GM12801 (cell line): ENCODE measurements around the gene PLEKHA4.

Experiments used
- TF ChIP-seq, protein P1 (sequence below): IDR thresholded peaks from one replicate; pipeline ENCODE4 v1.5.1; 2011; ENCODE audit warnings: control low read depth; ENCODE audit not compliant: insufficient read length; ENCODE audit errors: extremely low read depth

Gene PLEKHA4

DNA sequence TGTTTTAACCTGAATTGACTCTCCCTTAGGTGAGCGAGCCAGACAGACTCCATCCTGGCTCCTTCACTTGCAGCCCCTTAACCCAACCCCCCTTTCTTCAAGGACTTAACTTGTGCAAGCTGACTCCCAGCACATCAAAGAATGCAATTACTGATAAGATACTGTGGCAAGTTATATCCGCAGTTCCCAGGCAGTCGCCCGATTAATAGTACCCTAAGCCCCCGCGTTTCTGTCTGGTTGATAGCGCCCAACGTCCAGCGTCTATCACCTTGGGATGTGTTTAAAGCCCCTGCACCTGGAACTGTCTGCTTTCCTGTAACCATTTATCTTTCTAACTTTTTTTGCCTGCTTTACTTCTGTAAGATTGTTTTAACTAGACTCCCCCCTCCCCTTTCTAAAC is 38.3 kb downstream of the PLEKHA4 start:
- TF ChIP-seq, protein P1, sequence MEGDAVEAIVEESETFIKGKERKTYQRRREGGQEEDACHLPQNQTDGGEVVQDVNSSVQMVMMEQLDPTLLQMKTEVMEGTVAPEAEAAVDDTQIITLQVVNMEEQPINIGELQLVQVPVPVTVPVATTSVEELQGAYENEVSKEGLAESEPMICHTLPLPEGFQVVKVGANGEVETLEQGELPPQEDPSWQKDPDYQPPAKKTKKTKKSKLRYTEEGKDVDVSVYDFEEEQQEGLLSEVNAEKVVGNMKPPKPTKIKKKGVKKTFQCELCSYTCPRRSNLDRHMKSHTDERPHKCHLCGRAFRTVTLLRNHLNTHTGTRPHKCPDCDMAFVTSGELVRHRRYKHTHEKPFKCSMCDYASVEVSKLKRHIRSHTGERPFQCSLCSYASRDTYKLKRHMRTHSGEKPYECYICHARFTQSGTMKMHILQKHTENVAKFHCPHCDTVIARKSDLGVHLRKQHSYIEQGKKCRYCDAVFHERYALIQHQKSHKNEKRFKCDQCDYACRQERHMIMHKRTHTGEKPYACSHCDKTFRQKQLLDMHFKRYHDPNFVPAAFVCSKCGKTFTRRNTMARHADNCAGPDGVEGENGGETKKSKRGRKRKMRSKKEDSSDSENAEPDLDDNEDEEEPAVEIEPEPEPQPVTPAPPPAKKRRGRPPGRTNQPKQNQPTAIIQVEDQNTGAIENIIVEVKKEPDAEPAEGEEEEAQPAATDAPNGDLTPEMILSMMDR, result no peak

DNA sequence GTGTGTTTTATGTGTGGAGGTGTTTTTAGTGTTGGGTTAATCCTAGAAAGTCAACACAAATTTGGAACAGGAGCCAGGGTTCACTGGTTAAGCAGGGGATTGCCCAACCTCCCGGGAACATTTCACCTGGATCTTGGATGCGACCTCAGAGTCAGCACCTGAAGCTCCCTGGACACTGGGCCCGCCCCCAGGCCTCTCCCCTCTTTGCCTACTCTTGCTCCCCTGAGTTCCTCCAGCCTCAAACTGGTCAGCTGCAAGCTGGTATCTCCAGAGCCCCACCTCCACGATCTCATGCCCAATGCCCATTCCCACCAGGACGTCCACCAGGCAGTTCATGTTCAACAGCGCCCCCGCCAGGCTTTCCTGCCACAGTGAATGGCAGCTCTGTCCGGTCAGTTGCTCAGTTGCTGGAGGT is 41.8 kb downstream of the PLEKHA4 start:
- TF ChIP-seq, protein P1, result no peak

DNA sequence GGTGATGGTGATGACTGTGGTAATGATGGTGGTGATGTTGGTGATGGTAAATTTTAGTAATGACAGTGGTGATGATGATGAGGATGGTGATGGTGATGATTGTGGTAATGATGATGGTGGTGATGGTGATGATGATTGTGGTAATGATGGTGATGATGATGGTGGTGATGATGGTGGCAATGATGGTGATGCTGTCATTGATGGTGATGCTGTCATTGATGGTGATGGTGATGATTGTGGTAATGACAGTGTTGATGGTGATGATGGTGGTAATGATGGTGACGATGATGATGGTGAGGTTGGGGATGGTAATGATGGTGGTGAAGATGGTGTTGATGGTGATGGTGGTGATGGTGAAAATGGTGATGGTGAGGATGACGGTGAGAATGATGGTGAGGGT is 45.9 kb downstream of the PLEKHA4 start:
- TF ChIP-seq, protein P1, result no peak

DNA sequence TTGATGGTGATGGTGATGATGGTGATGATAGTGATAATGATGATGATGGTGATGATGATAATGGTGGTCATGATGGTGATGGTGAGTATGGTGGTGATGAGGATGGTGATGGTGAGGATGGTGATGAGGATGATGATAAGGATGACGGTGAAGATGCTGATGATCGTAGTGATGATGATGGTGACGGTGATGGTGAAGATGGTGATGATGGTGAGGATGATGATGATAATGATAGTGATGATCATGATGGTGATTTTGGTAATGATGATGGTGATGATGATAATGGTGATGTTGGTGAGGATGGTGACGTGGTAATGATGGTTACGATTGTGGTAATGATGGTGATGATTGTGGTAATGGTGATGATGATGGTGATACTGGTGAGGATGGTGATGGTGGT is 46.8 kb downstream of the PLEKHA4 start:
- TF ChIP-seq, protein P1, result no peak

DNA sequence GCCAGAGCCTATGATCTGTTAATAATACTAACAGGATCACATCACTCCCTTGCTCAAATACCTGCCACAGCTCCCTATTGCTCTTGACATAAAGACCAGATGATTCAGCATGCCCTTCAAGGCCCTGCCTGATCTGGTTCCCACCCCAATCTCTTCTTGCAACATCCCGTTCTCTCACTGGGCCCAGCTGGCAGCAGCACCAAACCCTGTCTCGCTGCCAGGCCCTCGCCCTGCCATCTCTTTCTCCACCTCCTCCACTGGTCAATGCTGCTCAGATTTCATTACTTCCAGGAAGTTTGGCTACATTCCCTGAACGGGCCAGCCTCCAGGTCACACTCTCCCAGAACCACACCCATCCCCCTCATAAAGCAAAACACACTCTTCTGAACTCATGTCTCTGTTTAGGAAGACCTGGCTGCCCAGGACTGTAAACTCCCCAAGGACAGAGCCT is 49.0 kb downstream of the PLEKHA4 start:
- TF ChIP-seq, protein P1, result no peak

DNA sequence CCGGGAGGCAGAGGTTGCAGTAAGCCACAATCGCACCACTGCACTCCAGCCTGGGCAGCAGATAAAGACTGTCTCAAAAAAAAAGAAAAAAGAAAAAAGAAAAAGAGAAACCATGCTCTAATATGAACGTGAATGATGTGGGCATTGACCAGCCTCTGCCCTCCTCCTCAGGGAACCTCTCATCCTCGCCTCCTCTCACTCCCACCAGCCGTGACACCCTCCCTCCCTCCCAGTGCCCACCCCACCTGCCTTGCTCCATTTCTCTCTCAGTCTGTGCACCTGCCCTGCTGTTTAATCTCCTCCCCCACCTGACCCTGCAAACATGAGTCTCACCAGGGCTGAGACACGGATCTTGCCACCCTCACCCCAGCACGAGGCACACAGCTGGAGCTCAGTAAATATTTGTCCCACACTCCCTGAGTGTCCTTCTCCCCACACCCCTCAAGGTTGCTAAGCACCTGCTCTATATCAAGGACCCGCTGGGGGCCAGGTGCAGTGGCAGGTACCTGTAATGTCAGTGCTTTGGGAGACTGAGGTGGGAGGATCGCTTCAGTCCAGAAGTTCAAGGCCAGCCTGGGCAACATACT is 50.1 kb downstream of the PLEKHA4 start:
- TF ChIP-seq, protein P1, result no peak

DNA sequence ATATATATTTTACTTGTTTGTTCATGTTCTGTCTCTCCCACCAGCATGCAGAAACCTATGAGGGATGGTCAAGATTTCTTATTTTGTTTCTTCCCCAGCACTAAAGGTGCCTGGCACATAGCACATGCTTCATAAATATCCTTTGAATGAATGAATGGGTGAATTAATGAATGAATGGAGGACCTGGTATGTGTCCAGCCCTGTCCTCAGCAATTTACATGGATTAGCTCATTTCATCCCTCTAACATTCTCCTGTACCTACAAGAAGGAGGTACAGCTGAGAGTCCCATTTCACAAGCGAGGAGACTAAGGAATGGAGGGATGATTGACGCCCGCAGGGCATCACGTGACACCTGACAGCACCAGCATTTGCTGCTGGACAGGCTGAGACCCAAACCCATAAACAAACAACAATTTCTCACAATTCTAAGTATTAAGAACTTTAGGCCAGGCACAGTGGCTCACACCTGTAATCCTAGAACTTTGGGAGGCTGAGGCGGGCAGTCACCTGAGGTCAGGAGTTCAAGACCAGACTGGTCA is 50.8 kb downstream of the PLEKHA4 start:
- TF ChIP-seq, protein P1, result no peak
